HG03469 (cell line): ENCODE data around the gene MGAT4B.
"Not testable (repeated sequence)": the region's sequence is repeated elsewhere in the genome, so short reads cannot be mapped to it uniquely, and the experiment has no call there.

ENCODE experiments used
- ATAC-seq: cut with Tn5 transposase; IDR thresholded peaks from one replicate; pipeline ENCODE4 v1.9.1; 2021; ENCODE audit warnings: mild to moderate bottlenecking, moderate library complexity, moderate number of reproducible peaks; ENCODE audit not compliant: unreplicated experiment

The MGAT4B gene

GRCh38 chr5:179806250-179807048, at the start of gene MGAT4B:
Gene MGAT4B, minus strand, starts transcription at chr5:179806866. Its CDS starts 283 bp downstream, at chr5:179806583.
- ATAC-seq = peak; percentile 44

- ATAC-seq = no peak
These were observed 47.7 kb upstream of the MGAT4B start for GRCh38 chr5:179854356-179854755.

GRCh38 chr5:179852993-179853547, 46.4 kb upstream of the MGAT4B start:
- ATAC-seq = peak; percentile 82

GRCh38 chr5:179841621-179842020, 35.0 kb upstream of the MGAT4B start:
- ATAC-seq = no peak

DNA sequence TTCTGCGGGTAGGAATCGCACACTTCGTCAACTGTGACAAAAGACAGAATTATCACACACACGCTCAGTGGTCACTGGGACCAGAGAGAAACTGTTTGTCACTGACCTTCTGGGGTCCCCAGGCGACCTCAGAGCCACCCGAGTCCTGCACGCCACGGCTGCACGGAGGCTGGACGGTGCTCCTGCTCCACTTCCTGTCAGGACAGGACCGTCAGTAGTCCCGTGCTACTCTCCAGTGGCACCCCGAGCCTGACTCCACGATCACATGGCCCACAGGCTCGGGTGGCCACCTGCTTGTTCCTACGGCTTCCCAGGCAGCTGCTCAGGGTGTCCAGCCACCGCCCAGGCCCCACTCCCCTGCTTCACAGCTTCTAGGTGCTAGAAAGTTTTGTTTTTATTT, 34.1 kb upstream of the MGAT4B start:
- ATAC-seq = no peak

DNA sequence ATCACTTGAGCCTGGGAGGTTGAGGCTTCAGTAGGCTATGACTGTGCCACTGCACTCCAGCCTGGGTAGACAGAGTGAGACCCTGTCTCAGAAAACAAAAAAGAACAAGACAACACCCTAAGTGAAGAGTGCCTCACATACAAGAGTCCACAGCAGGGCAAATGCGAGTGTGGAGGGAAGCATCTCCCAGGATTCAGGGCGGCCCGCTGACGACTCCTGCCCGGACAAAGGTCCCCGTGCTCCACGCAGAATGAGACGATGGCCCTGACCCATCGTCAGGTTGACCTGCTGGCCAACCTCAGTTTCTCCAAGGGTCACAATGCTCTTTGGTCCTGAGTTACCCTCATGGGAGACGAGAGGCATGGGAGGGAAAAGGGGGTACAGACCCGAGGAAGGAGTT, 33.7 kb upstream of the MGAT4B start:
- ATAC-seq = no peak

- no peak for ATAC-seq
These were observed 32.9 kb upstream of the MGAT4B start for GRCh38 chr5:179839328-179840256.

DNA sequence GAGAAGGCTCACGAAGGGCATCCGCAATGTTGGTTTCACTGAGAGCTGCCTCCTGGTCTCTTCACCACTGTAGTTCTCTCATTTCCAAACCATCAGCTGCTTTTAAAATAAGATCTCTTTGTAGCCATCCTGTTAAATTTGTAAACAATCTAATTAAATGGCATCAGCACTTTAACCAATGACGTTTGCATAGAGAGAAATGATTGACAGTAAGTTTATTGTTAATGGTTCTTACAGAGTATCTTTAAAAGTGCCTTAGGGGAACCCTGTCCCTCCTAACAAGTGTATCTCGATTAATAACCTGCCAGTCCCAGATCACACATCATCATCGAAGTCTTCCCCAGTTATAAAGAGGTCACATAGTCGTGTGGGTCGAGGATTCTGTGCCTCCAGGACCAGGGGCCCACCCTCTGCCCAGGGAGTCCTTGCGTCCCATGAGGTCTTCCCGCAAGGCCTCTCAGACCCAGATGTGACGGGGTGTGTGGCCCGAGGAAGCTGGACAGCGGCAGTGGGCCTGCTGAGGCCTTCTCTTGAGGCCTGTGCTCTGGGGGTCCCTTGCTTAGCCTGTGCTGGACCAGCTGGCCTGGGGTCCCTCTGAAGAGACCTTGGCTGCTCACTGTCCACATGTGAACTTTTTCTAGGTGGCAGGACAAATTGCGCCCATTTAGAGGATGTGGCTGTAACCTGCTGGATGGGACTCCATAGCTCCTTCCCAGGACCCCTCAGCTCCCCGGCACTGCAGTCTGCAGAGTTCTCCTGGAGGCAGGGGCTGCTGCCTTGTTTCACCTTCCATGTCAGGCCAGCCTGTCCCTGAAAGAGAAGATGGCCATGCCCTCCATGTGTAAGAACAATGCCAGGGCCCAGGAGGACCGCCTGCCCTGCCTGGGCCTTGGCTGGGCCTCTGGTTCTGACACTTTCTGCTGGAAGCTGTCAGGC, 30.7 kb upstream of the MGAT4B start:
- ATAC-seq = no peak

- ATAC-seq = no peak
These were observed 29.8 kb upstream of the MGAT4B start for GRCh38 chr5:179836225-179837019.

GRCh38 chr5:179834871-179835270, 28.2 kb upstream of the MGAT4B start:
- not testable (repeated sequence) for ATAC-seq

GRCh38 chr5:179834120-179834519, 27.5 kb upstream of the MGAT4B start:
- no peak for ATAC-seq

- no peak for ATAC-seq
These were observed 27.0 kb upstream of the MGAT4B start for GRCh38 chr5:179833709-179834070.

DNA sequence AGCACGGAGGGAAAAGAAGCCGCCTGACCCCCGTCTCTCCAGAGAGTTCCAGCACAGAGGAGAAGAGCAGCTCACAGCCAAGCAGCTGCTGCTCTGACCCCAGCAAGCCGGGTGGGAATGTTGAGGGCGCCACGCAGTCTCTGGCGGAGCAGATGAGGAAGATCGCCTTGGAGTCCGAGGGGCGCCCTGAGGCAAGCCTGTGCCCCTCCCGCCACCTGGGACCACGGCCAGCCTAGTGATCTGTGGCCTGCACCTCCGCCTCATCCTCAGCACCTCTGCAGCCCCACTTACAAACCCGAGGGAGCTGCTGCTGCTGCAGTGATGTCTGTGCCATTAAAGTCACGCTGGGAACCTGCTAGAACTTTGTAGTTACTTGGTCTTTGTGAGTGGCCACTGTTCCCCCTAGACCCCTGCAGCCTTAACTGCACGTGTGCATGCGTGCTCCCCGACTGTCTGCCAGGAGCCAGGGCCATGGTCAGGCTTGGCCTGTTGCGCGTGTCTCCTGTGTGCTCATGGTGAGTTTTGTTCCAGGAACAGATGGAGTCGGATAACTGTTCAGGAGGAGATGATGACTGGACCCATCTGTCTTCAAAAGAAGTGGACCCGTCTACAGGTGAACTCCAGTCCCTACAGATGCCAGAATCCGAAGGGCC, 26.5 kb upstream of the MGAT4B start:
- ATAC-seq = no peak

GRCh38 chr5:179832039-179832745, 25.5 kb upstream of the MGAT4B start:
- no peak for ATAC-seq

DNA sequence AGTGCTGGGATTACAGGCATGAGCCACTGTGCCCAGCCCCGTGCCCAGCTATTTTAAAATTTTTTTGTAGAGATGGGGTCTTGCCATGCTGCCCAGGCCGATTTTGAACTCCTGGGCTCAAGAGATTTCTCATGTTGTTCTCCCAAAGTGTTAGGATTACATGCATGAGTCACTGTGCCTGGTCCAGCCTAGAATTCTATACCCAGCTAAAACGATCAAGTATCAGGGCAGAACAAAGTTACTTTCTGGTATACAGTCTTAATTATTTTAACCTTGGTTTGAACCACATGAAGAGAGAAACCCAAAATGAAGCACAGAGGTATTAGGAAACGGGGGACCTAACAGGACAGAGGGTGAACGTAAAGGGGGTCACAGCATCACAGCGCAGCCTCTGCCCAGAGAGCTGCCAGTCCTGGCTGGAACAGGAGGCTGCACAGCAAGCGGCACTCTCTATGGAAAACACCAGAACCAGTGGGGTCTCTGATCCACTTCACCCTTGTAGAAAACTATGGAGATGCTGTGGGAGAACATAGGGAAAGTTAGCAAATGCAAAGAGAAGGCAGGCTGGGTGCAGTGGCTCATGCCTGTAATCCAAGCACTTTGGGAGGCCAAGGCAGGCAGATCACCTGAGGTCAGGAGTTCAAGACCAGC, 24.3 kb upstream of the MGAT4B start:
- ATAC-seq = no peak

- ATAC-seq = no peak
These were observed 23.2 kb upstream of the MGAT4B start for GRCh38 chr5:179829732-179830435.

DNA sequence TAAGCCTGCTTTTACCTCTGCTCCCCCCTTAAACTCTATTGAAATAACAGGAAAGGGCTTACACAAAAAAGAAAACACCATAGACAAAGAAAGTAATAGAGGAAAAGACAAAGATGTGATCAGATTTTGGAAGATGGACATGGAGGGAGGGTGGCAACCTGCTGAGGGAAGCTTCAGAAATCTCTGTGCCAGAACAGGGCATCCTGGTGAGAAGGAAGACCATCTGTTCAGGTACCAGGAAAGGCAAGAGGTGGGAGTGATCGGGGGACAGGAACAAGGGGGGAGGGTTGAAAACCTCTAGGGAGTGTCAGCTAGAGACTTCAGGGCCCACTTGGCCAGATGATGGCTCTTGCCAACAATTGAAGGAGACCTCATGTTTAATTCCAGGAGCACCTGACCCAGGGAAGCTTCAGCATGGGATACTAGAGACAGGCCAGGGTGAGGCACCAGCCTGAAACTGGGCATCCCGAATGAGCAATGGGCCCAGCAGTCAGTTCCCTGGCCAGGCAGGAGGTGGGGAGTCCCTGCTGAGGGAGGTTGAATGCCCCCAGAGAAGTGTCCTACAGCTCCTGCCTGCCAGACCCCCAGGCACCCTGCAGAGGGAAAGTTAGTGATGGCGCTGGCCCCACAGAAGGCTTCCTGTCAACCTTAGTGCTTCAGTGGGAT, 22.2 kb upstream of the MGAT4B start:
- ATAC-seq = no peak
